ENCODE measurements around the gene NCOR1.

DNA sequence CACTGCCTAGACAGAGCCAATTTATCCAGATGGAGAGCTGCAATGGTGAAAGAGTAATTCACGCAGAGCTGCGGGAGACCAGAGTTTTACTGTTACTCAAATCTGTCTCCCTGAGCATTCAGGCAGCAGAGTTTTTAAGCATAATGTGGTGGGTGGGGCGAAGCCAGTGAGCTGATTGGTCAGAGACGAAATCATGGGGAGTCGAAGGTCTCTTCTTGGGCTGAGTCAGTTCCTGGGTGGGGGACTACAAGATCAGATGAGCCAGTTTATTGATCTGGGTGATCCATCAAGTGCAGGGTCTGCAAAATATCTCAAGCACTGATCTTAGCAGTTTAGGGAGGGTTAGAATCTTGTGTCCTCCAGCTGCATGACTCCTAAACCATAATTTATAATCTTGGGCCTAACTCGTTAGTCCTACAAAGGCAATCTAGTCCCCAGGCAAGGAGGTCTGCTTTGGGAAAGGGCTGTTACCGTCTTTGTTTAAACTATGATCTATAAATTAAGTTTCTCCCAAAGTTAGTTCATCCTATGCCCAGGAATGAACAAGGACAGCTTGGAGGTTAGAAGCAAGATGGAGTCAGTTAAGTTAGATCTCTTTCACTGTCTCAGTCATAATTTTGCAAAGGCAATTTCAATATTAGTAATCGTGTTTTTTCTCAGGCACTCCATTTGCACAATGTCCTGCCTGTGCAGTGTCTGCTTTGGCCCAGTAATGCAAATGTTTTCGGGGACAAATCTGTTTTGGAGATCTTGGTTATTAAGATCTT is 28.6 kb upstream of the NCOR1 start:
- no peak for TF ChIP-seq CTCF (IDR thresholded peaks at IDR 0.05; ENCODE audit: control extremely low read depth in 1 of 3, insufficient read depth in 1 of 3, low read depth in 1 of 3, low read length in 3 of 3)
- TF ChIP-seq RAD21 (IDR thresholded peaks at IDR 0.05 in 1 of 2, conservative IDR thresholded peaks at IDR 0.05 in 1 of 2; ENCODE audit: low read depth in 2 of 2, low read length in 2 of 2), result no peak
- TF ChIP-seq CTBP2 (IDR thresholded peaks at IDR 0.05; ENCODE audit: borderline replicate concordance, insufficient read depth, insufficient read length, low read length), result no peak
- TF ChIP-seq, protein P1, sequence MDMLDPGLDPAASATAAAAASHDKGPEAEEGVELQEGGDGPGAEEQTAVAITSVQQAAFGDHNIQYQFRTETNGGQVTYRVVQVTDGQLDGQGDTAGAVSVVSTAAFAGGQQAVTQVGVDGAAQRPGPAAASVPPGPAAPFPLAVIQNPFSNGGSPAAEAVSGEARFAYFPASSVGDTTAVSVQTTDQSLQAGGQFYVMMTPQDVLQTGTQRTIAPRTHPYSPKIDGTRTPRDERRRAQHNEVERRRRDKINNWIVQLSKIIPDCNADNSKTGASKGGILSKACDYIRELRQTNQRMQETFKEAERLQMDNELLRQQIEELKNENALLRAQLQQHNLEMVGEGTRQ (IDR thresholded peaks at IDR 0.05; ENCODE audit: low read length), result no peak
- no peak for TF ChIP-seq EZH2 (IDR thresholded peaks at IDR 0.05; ENCODE audit: low read depth, low read length, severe bottlenecking)
- TF ChIP-seq, protein P2, sequence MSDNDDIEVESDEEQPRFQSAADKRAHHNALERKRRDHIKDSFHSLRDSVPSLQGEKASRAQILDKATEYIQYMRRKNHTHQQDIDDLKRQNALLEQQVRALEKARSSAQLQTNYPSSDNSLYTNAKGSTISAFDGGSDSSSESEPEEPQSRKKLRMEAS (IDR thresholded peaks at IDR 0.05), result no peak
- TF ChIP-seq YY1 (IDR thresholded peaks at IDR 0.05; ENCODE audit: low read depth, low read length), result no peak
- no peak for TF ChIP-seq ZNF274 (IDR thresholded peaks at IDR 0.05; ENCODE audit: borderline replicate concordance, extremely low read depth, low read length)
